Hindlimb muscle (tissue), 1 donor: ENCODE results near the gene ARID2. TPM values are rescaled to one million over a fixed set of nuclear protein-coding genes. Genes with fewer than 3 reads are reported as not detected.

Experiments
- DNase-seq: peaks from one replicate; pipeline ENCODE4 v3.0.0-alpha.2; 2013
- polyA plus RNA-seq: library from polyadenylated mRNA; unstranded; fragments of 120-200 nt; gene quantifications from one replicate; pipeline ENCODE4 v1.2.1, GENCODE V29; 2013; ENCODE audit not compliant: insufficient read length

ARID2 gene
- polyA plus RNA-seq, 1 donor, result 15.1 TPM

GRCh38 chr12:45853550-45853949, 124.0 kb downstream of the ARID2 start:
- no peak for DNase-seq

- no peak for DNase-seq
Observed at GRCh38 chr12:45863332-45863731, 133.8 kb downstream of the ARID2 start.

- DNase-seq, result no peak
Observed at GRCh38 chr12:45866299-45866698, 136.8 kb downstream of the ARID2 start.

- DNase-seq, result no peak
Observed at GRCh38 chr12:45872446-45872845, 142.9 kb downstream of the ARID2 start.

GRCh38 chr12:45877069-45877468, 147.6 kb downstream of the ARID2 start:
- no peak for DNase-seq

GRCh38 chr12:45878630-45879255, 149.2 kb downstream of the ARID2 start:
- no peak for DNase-seq

GRCh38 chr12:45879363-45879895, 149.9 kb downstream of the ARID2 start:
- no peak for DNase-seq

- DNase-seq, result no peak
Observed at GRCh38 chr12:45880533-45880932, 151.0 kb downstream of the ARID2 start.

- DNase-seq, result no peak
Observed at GRCh38 chr12:45883187-45883586, 153.7 kb downstream of the ARID2 start.

GRCh38 chr12:45886685-45887084, 157.2 kb downstream of the ARID2 start:
- no peak for DNase-seq

- no peak for DNase-seq
Observed at GRCh38 chr12:45887544-45887943, 158.0 kb downstream of the ARID2 start.

- DNase-seq, result no peak
Observed at GRCh38 chr12:45890276-45890675, 160.8 kb downstream of the ARID2 start.

GRCh38 chr12:45893240-45893639, 163.7 kb downstream of the ARID2 start:
- DNase-seq, result no peak

GRCh38 chr12:45895961-45896360, 166.5 kb downstream of the ARID2 start:
- DNase-seq, result no peak

- no peak for DNase-seq
Observed at GRCh38 chr12:45898094-45898493, 168.6 kb downstream of the ARID2 start.

GRCh38 chr12:45907955-45908354, 178.4 kb downstream of the ARID2 start:
- no peak for DNase-seq

- DNase-seq, result no peak
Observed at GRCh38 chr12:45909041-45909713, 179.7 kb downstream of the ARID2 start.

GRCh38 chr12:45912774-45913173, 183.3 kb downstream of the ARID2 start:
- no peak for DNase-seq

- no peak for DNase-seq
Observed at GRCh38 chr12:45913631-45914030, 184.1 kb downstream of the ARID2 start.

- DNase-seq, result no peak
Observed at GRCh38 chr12:45914090-45914489, 184.6 kb downstream of the ARID2 start.

GRCh38 chr12:45915405-45915804, 185.9 kb downstream of the ARID2 start:
- DNase-seq, result no peak

- DNase-seq, result no peak
Observed at GRCh38 chr12:45918818-45919217, 189.3 kb downstream of the ARID2 start.

GRCh38 chr12:45928309-45928708, 198.8 kb downstream of the ARID2 start:
- DNase-seq, result no peak

- no peak for DNase-seq
Observed at GRCh38 chr12:45930369-45930768, 200.9 kb downstream of the ARID2 start.
